NOMO-1 treated with DMSO at 0.1 percent for 48 hours (cell line): Measurements from ENCODE around the gene CLTRN.
A peak's percentile ranks its signal among the peaks of the same experiment; 100 is the strongest.
"Not testable (repeated sequence)": the region's sequence is repeated elsewhere in the genome, so short reads cannot be mapped to it uniquely, and the experiment has no call there.

Experiments used
- DNase-seq: peaks from one replicate; lab custom pipeline; 2025; ENCODE audit not compliant: unreplicated experiment; lab: John Stamatoyannopoulos, UW

The CLTRN gene

GRCh38 chrX:15664487-15665444 lies at the start of gene CLTRN:
CLTRN (minus strand) TSS chrX:15664805; CDS start chrX:15664775, 30 bp downstream.
- no peak for DNase-seq

- DNase-seq = not testable (repeated sequence)
Measured at GRCh38 chrX:15704273-15704672, 39.7 kb upstream of the CLTRN start.

GRCh38 chrX:15703809-15704208 lies 39.2 kb upstream of the CLTRN start:
- not testable (repeated sequence) for DNase-seq

- DNase-seq = no peak
Measured at GRCh38 chrX:15702488-15703371, 38.1 kb upstream of the CLTRN start.

GRCh38 chrX:15696516-15696915 lies 31.9 kb upstream of the CLTRN start:
- DNase-seq = no peak

DNA sequence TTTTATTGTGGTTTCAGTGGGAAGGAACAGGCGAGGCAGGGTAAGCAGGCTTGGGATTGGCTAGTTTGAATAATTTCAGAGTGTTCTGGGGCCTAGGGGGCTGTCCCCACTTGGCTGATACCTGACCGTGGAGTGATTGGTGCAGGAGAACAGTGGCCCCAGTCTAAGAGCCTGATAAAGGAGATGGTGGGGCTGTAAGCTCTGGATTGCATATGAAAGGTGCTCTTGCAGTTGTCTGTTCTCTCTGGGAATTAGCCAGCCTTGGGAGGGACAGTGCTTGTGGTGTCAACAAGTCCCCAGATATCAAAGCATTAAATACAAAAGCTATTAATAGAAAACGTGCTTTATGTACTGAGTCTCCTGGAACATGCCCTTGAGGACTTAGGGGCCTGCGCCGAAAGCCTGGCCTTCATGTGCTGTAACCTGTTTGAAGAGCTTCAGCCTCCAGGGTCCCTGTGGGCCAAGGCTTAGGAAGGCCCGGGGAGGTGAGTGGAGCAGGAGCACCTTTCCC lies 30.4 kb upstream of the CLTRN start:
- DNase-seq = no peak

- DNase-seq = peak; percentile 82
Measured at GRCh38 chrX:15686818-15687685, 22.4 kb upstream of the CLTRN start.

DNA sequence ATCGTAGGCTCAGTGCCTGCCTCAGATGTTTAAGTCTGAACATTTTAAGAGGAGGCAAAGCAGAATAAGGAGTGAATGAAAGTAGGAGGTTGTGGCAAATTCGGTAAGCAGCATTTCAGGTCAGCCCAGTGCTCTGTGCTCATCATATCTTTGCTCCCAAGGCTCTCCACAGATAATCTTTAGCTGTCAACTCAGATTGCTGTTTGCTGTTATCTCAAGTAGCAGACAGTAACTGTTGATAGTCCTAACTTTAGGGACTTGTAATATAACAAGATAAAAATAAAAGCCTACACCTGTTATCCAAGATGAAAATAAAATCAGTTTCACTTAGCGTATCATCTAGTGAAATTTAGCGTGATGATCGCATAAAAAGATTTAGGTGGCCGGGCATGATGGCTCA lies 18.6 kb upstream of the CLTRN start:
- DNase-seq = no peak

- DNase-seq = no peak
Measured at GRCh38 chrX:15681433-15681832, 16.8 kb upstream of the CLTRN start.

- DNase-seq = peak; percentile 21
Measured at GRCh38 chrX:15680401-15680800, 15.8 kb upstream of the CLTRN start.

DNA sequence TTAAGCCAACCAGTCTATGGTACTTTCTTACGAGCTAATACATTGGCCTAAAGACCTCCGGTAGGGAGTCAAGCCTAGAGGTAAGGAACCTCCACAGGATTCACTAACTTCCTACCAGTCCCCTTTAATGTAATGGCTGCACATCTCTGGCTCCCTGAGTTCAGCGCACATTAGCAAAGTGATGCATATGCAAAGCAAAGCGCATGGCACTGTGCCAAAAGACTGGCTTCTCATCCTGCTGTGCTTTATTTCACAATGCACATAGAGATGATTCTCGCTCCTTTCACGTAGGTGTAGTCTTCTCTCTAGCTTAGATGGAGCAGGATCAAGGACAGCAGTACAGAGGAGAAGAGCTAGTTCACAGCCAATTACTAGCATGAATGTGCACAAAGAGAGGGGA lies 14.6 kb upstream of the CLTRN start:
- DNase-seq = no peak

- DNase-seq = no peak
Measured at GRCh38 chrX:15678339-15678738, 13.7 kb upstream of the CLTRN start.

GRCh38 chrX:15676886-15677285 lies 12.3 kb upstream of the CLTRN start:
- peak; percentile 78 for DNase-seq

DNA sequence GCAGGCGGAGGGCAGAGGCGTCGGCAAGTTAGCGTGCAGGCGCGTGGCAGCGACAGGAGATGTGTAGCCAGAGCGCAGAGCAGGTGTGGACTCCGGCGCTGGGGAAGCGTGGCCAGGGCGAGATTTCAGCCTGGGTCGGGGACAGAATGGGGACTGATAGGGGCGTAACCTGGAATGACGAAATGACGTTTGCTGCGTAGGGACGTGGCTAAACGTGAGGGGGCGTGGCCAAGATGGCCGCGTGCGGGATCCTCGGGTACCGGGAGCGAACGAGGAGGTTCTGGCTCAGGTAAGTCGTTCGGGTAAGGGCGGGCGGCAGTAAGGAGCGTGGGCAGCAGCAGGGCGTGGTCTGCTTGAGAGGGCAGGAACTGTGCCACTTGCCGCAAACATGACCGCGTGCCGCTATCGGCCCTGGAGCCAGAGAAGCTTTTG lies 10.9 kb upstream of the CLTRN start:
- DNase-seq = peak; percentile 90

DNA sequence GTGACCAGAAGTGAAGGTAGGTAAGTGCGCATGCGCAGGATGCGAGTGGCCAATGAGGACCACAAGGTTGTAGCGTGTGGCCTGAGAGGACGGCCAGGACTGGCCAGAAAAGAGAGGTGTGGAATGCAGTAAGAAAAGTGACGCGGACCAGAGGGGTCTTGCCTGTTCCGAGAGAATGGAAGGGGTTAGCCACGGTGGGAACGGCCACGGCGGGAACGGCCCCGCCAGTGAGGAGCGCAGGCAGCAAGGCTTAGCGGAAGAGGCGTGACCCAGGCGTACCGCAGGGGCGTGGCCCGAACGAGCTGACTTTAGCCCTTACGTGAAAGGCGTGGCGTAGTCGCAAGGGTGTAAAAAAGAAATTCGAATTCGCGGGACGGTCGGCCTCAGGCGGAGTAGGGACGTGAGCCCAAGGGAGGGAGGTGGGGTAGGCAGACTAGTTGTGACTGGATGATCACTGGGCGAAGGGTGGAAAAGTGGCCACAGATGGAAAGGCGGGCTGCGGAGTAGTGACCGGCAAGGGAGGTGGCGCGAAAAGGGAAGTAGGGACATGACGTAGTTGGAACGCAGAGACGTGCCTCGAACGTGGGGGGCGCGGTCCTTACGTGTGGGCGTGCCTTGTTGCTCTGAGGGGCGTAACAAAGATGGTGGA lies 10.4 kb upstream of the CLTRN start:
- peak; percentile 98 for DNase-seq

- DNase-seq = peak; percentile 66
Measured at GRCh38 chrX:15674514-15674840, 9.9 kb upstream of the CLTRN start.

GRCh38 chrX:15673970-15674369 lies 9.4 kb upstream of the CLTRN start:
- DNase-seq = no peak

DNA sequence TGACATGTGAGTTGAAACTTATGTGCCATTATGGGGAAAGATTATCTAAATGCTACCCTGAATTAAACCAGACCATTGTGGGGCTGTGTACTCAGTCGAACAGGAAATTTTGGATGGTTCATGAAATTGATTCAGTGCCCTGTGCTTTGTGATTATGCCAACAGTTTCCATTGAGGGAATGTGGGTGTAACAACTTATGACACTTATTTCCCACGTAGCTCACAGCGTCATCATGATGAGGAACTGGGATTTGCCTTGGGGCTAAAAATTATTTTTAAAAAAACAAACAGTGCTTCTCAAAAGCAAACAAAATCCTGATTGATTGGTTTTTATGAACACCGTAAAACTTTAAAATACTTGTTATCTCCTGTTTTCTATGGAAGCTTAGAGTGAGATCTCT lies 8.3 kb upstream of the CLTRN start:
- DNase-seq = no peak

DNA sequence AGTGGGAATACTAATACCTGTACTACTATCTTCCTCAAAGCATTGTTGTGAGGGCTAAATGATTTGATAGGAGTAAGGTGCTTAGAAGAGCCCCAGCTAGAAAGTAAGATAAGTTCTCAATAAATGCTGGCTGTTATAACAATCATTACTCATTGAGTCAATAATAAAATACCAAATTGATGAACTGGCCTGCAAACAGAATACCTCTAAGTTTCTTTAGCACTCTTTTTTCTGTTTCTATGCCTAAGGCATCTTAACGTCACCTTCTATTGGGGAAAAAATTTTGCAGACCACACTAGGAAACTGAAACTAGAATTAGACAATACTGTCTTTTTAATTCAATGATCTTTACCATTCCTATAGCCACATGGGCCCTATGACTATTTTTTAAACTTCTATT lies 1.2 kb downstream of the CLTRN start:
- no peak for DNase-seq

DNA sequence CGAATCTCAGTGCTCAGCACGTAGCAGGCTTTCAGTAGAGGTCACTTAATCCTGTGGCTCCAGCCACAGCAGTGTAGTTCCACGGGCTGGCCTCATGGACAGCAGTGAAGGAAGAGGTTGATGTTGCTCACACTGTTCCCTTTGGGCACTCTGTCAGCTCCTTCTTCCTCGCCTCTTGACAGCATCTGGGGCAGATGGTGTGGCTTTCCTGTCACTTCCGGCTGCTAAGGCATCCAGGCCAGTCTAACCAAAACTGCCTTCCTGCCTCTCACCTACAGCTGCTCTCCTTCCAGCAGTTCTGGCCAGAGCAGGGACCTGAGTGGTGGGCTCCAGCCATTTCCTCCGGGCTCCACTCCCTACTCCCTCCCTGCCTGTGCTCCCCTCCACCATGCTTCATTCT lies 9.8 kb downstream of the CLTRN start:
- DNase-seq = not testable (repeated sequence)
